ENCODE measurements around the gene DOCK3.

The DOCK3 gene

DNA sequence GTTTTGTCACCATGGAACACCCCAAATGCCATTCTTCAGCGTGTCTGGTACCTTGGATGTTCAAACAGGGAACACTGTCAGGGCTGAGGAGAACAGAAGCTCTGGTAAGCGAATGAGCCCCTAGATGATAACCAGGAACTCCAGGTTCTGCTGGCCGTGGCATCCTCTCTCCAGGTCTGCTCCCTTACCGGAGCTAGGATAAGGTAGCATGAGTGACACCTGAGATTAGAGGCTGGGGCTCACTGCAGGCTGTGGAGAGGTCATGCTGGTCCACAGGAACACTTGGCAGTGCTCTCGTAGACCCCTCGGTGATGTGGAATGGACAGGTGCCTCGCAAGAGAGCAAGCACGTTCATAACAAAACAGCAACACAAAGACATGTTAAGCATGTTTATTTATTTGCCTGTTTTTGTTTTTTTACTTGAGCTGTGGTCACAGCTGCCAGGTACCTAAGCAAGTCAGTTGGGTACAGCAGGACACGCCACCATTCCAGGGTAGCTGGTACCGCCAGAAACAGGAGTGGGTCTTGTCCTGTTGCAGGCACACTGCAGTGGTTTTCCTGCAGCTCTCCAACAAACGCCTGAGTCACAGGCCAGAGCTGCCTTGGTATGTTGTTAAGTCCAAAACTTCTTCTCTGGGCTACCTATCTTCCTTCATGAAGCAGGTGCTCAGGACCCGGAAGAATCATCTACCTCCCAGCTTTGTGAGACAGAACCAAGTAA, 720.9 kb downstream of the DOCK3 start:
- TF ChIP-seq, protein P1, sequence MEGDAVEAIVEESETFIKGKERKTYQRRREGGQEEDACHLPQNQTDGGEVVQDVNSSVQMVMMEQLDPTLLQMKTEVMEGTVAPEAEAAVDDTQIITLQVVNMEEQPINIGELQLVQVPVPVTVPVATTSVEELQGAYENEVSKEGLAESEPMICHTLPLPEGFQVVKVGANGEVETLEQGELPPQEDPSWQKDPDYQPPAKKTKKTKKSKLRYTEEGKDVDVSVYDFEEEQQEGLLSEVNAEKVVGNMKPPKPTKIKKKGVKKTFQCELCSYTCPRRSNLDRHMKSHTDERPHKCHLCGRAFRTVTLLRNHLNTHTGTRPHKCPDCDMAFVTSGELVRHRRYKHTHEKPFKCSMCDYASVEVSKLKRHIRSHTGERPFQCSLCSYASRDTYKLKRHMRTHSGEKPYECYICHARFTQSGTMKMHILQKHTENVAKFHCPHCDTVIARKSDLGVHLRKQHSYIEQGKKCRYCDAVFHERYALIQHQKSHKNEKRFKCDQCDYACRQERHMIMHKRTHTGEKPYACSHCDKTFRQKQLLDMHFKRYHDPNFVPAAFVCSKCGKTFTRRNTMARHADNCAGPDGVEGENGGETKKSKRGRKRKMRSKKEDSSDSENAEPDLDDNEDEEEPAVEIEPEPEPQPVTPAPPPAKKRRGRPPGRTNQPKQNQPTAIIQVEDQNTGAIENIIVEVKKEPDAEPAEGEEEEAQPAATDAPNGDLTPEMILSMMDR (IDR thresholded peaks at IDR 0.05; ENCODE audit: control insufficient read depth, insufficient read depth, low read depth, low read length, missing control alignments) = no peak
- no peak for DNase-seq (ENCODE audit: low read depth)
- no peak overlapping the region for H3K4me3 ChIP-seq (ENCODE audit: control insufficient read depth, low read depth, low read length)

DNA sequence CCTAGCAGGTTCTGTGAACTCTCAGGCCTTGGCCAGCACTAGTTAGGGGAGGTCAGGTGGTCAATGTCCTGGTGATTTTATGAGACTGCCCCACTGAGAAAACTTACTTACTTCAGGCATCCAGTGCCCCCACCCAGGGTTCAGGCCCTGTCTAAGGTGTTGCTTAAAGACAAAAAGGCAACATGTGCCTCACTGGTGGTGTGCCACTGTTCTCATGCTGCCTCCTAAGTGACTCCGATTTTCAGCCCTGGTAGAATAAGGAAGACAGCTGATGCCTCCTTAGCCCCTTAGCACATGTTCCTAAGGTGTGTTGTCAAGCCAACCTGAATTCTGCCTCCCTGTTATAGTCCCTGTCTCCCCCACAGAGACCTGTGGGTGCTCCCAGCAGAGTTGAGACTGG, 721.7 kb downstream of the DOCK3 start:
- no peak overlapping the region for H3K4me3 ChIP-seq (ENCODE audit: control insufficient read depth, low read depth, low read length)
- TF ChIP-seq, protein P1 (IDR thresholded peaks at IDR 0.05; ENCODE audit: control insufficient read depth, insufficient read depth, low read depth, low read length, missing control alignments) = no peak
- no peak for DNase-seq (ENCODE audit: low read depth)

DNA sequence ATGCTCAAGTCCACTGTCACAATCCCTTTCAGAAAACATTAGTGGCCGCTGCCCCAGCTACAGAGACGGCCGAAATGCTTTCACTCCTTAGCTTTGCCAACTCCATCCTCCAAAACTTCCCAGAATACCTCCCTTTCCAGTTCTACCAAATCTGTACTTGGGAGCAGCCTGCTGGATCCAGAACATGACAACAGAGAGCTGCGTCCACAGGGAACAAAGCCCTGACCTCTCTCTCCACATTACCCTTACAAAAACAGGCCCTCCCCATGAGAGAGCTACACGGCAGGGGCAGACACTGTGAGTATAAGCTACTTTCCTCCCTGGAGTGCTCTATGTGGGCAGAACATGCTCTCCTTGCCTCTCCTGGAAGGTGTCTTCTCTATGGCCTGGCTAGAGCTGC, 722.7 kb downstream of the DOCK3 start:
- DNase-seq (ENCODE audit: low read depth) = no peak
- TF ChIP-seq, protein P1 (IDR thresholded peaks at IDR 0.05; ENCODE audit: control insufficient read depth, insufficient read depth, low read depth, low read length, missing control alignments) = no peak
- H3K4me3 ChIP-seq (ENCODE audit: control insufficient read depth, low read depth, low read length) = no peak overlapping the region

DNA sequence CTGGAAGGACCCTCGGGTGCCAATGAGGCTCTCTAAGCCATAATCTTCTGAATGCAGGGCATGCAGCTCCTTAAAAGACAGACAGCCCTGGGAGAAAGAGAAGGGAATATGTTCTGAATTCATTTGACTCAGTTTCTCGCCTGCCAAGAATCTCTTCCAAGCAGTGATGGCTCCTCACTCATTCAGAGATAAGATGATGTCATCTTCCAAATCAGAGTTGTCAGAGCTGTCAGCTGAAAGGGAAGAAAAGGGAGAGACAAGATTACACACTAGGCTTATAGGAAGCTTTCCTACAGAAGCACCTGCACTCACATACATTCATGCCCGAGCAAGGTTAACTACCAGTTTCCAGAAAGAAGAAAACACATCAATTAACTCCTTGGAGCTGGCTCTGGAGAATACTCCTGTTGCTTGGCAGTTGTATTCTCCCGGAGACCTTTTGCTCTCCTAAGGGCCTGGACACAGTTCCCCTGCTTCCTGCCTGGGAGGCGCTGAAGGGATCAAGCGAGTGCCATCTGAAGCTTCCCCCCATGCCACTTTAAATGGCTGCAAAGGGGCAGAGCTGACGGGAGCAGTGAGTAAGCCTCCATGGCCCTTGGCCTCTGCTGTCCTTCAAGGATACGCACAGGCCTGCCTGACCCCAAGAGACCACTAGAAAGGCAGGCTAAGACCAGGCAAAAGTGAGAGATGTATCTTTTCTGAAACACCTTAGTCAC, 724.0 kb downstream of the DOCK3 start:
- no peak overlapping the region for H3K4me3 ChIP-seq (ENCODE audit: control insufficient read depth, low read depth, low read length)
- TF ChIP-seq, protein P1 (IDR thresholded peaks at IDR 0.05; ENCODE audit: control insufficient read depth, insufficient read depth, low read depth, low read length, missing control alignments) = no peak
- no peak for DNase-seq (ENCODE audit: low read depth)

DNA sequence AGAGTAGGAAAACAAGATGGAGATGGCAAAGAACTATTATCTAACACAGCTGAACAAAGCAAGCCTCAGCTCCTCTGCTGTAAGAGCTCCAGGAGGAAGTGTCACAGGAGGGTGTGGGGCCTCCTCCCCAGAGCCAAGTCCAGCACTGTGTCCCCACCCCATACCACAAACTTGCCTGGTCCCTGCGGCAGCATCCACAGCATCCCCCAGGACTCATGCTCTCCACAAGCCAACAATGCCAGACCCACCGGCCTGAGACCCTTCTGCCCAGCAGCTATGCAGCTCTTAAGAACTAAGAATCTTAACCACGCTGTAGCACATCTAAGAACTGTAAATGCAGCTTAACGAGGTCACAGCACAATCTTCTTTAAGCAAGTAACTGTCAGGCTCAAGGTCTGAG, 725.4 kb downstream of the DOCK3 start:
- no peak overlapping the region for H3K4me3 ChIP-seq (ENCODE audit: control insufficient read depth, low read depth, low read length)
- TF ChIP-seq, protein P1 (IDR thresholded peaks at IDR 0.05; ENCODE audit: control insufficient read depth, insufficient read depth, low read depth, low read length, missing control alignments) = no peak
- DNase-seq (ENCODE audit: low read depth) = no peak

DNA sequence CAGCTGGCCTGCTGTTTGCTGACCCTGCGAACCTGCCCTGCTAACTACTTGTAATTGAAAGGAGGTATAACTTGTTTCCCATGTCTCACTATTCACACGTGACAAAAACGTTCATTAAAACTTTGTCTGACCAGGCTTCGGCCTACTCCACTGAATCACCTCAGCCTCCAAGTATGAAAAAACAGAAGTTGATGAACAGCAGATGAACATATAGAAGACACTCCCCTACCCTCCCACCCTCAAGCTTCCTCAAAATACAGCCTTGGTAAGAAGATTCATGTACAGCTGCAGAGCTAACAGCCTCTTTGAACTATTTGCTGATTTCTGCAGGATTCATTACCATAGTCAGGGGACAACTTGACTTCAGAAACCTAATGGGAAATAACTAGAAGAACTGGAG, 727.0 kb downstream of the DOCK3 start:
- no peak overlapping the region for H3K4me3 ChIP-seq (ENCODE audit: control insufficient read depth, low read depth, low read length)
- no peak for DNase-seq (ENCODE audit: low read depth)
- TF ChIP-seq, protein P1 (IDR thresholded peaks at IDR 0.05; ENCODE audit: control insufficient read depth, insufficient read depth, low read depth, low read length, missing control alignments) = no peak

Data from AG09309 (cell line).